ENCODE data around the gene CLDN9. TPM values are rescaled to one million over a fixed set of nuclear protein-coding genes. Genes with fewer than 3 reads are reported as not detected.

Gene CLDN9
- total and polyA plus RNA-seq, 9 of the 15 experiments (the other 6 are each of a cell fraction or from before 2014, with no cell fraction given), result 0.12 to 0.44 (median 0.22) TPM; not detected in 4

DNA sequence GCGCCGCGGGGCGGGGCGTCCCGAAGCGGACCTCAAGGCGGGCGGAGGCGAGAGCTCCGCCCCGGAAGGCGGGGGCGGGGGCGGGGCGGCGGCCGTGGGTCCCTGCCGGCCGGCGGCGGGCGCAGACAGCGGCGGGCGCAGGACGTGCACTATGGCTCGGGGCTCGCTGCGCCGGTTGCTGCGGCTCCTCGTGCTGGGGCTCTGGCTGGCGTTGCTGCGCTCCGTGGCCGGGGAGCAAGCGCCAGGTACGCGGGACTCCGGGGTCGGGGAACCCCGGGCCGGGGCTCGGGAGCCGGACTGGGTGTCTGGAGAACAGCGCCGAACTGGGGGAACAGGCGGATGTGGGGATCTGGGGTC, 7.5 kb downstream of the CLDN9 start, which contains the start of gene TNFRSF12A (continued):
- TF ChIP-seq, protein P1, sequence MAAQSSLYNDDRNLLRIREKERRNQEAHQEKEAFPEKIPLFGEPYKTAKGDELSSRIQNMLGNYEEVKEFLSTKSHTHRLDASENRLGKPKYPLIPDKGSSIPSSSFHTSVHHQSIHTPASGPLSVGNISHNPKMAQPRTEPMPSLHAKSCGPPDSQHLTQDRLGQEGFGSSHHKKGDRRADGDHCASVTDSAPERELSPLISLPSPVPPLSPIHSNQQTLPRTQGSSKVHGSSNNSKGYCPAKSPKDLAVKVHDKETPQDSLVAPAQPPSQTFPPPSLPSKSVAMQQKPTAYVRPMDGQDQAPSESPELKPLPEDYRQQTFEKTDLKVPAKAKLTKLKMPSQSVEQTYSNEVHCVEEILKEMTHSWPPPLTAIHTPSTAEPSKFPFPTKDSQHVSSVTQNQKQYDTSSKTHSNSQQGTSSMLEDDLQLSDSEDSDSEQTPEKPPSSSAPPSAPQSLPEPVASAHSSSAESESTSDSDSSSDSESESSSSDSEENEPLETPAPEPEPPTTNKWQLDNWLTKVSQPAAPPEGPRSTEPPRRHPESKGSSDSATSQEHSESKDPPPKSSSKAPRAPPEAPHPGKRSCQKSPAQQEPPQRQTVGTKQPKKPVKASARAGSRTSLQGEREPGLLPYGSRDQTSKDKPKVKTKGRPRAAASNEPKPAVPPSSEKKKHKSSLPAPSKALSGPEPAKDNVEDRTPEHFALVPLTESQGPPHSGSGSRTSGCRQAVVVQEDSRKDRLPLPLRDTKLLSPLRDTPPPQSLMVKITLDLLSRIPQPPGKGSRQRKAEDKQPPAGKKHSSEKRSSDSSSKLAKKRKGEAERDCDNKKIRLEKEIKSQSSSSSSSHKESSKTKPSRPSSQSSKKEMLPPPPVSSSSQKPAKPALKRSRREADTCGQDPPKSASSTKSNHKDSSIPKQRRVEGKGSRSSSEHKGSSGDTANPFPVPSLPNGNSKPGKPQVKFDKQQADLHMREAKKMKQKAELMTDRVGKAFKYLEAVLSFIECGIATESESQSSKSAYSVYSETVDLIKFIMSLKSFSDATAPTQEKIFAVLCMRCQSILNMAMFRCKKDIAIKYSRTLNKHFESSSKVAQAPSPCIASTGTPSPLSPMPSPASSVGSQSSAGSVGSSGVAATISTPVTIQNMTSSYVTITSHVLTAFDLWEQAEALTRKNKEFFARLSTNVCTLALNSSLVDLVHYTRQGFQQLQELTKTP (IDR thresholded peaks at IDR 0.05; ENCODE audit: low read depth in 1 of 2, partially characterized antibody in 2 of 2), result no peak
- no peak for TF ChIP-seq ZFP30 (CRISPR knock-in tag; IDR thresholded peaks at IDR 0.05; ENCODE audit: borderline replicate concordance)
- no peak for TF ChIP-seq HDAC6 (IDR thresholded peaks at IDR 0.05; ENCODE audit: low read depth, low read length)
- TF ChIP-seq NR2F6 (CRISPR knock-in tag; IDR thresholded peaks at IDR 0.05), result no peak
- TF ChIP-seq NONO (IDR thresholded peaks at IDR 0.05; ENCODE audit: low read depth in 2 of 2, low read length in 1 of 2), result peak in 1 of 2 experiments; percentile 85; a peak in 2 of 4 replicates
- TF ChIP-seq ZKSCAN1 (IDR thresholded peaks at IDR 0.05; ENCODE audit: low read depth, low read length), result no peak
- TF ChIP-seq NCOA6 (IDR thresholded peaks at IDR 0.05), result no peak
- TF ChIP-seq, protein P2, sequence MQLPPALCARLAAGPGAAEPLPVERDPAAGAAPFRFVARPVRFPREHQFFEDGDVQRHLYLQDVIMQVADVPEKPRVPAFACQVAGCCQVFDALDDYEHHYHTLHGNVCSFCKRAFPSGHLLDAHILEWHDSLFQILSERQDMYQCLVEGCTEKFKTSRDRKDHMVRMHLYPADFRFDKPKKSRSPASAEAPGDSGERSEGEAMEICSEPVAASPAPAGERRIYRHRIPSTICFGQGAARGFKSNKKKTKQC (CRISPR knock-in tag; IDR thresholded peaks at IDR 0.05), result no peak
- 0 out of 2 replicates have a peak, but pooled peaks have one; percentile 5 for TF ChIP-seq CTBP1 (IDR thresholded peaks at IDR 0.05; ENCODE audit: borderline replicate concordance)
- peak; percentile 63 to 65; a peak in 2 of 4 replicates for TF ChIP-seq SIN3A (IDR thresholded peaks at IDR 0.05; ENCODE audit: borderline replicate concordance in 2 of 2, control insufficient read depth in 1 of 2, low read depth in 2 of 2, low read length in 2 of 2)
- no peak for TF ChIP-seq NELFE (IDR thresholded peaks at IDR 0.05; ENCODE audit: insufficient read depth, insufficient read length)
- TF ChIP-seq POLR2G (IDR thresholded peaks at IDR 0.05; ENCODE audit: low read depth, low read length), result peak; percentile 94
- TF ChIP-seq ZNF695 (CRISPR knock-in tag; IDR thresholded peaks at IDR 0.05), result no peak
- TF ChIP-seq PHB2 (IDR thresholded peaks at IDR 0.05; ENCODE audit: low read depth), result no peak
- no peak for TF ChIP-seq NFATC3 (IDR thresholded peaks at IDR 0.05)
- TF ChIP-seq POLR2AphosphoS2 (IDR thresholded peaks at IDR 0.05; ENCODE audit: low read length), result no peak
- no peak for TF ChIP-seq MTA3 (IDR thresholded peaks at IDR 0.05; ENCODE audit: borderline replicate concordance)
- TF ChIP-seq, protein P3, sequence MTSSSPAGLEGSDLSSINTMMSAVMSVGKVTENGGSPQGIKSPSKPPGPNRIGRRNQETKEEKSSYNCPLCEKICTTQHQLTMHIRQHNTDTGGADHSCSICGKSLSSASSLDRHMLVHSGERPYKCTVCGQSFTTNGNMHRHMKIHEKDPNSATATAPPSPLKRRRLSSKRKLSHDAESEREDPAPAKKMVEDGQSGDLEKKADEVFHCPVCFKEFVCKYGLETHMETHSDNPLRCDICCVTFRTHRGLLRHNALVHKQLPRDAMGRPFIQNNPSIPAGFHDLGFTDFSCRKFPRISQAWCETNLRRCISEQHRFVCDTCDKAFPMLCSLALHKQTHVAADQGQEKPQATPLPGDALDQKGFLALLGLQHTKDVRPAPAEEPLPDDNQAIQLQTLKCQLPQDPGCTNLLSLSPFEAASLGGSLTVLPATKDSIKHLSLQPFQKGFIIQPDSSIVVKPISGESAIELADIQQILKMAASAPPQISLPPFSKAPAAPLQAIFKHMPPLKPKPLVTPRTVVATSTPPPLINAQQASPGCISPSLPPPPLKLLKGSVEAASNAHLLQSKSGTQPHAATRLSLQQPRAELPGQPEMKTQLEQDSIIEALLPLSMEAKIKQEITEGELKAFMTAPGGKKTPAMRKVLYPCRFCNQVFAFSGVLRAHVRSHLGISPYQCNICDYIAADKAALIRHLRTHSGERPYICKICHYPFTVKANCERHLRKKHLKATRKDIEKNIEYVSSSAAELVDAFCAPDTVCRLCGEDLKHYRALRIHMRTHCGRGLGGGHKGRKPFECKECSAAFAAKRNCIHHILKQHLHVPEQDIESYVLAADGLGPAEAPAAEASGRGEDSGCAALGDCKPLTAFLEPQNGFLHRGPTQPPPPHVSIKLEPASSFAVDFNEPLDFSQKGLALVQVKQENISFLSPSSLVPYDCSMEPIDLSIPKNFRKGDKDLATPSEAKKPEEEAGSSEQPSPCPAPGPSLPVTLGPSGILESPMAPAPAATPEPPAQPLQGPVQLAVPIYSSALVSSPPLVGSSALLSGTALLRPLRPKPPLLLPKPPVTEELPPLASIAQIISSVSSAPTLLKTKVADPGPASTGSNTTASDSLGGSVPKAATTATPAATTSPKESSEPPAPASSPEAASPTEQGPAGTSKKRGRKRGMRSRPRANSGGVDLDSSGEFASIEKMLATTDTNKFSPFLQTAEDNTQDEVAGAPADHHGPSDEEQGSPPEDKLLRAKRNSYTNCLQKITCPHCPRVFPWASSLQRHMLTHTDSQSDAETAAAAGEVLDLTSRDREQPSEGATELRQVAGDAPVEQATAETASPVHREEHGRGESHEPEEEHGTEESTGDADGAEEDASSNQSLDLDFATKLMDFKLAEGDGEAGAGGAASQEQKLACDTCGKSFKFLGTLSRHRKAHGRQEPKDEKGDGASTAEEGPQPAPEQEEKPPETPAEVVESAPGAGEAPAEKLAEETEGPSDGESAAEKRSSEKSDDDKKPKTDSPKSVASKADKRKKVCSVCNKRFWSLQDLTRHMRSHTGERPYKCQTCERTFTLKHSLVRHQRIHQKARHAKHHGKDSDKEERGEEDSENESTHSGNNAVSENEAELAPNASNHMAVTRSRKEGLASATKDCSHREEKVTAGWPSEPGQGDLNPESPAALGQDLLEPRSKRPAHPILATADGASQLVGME (CRISPR knock-in tag; IDR thresholded peaks at IDR 0.05), result no peak
- TF ChIP-seq NR4A1 (CRISPR knock-in tag; IDR thresholded peaks at IDR 0.05), result peak; percentile 48; the same call in 1 of the 2 replicates
- TF ChIP-seq NR4A1 (tag; IDR thresholded peaks at IDR 0.05), result no peak
